HG03045 (cell line): ENCODE results near the gene CFAP77.

ENCODE experiments used
- ATAC-seq: cut with Tn5 transposase; IDR thresholded peaks from one replicate; pipeline ENCODE4 v1.9.1; 2021; ENCODE audit warnings: mild to moderate bottlenecking, moderate library complexity; ENCODE audit not compliant: unreplicated experiment

The CFAP77 gene

GRCh38 chr9:132513416-132513815 is 103.4 kb downstream of the CFAP77 start:
- no peak for ATAC-seq

GRCh38 chr9:132514011-132514744 is 104.2 kb downstream of the CFAP77 start:
- ATAC-seq, result no peak

- ATAC-seq, result no peak
Observed at GRCh38 chr9:132514821-132515220, 104.8 kb downstream of the CFAP77 start.

GRCh38 chr9:132516301-132516700 is 106.3 kb downstream of the CFAP77 start:
- no peak for ATAC-seq

GRCh38 chr9:132516911-132517310 is 106.9 kb downstream of the CFAP77 start:
- no peak for ATAC-seq

GRCh38 chr9:132517815-132518550 is 108.0 kb downstream of the CFAP77 start:
- no peak for ATAC-seq

GRCh38 chr9:132518626-132519025 is 108.6 kb downstream of the CFAP77 start:
- no peak for ATAC-seq

- no peak for ATAC-seq
Observed at GRCh38 chr9:132519033-132519432, 109.0 kb downstream of the CFAP77 start.

- ATAC-seq, result no peak
Observed at GRCh38 chr9:132520612-132521011, 110.6 kb downstream of the CFAP77 start.

- no peak for ATAC-seq
Observed at GRCh38 chr9:132525308-132526023, 115.5 kb downstream of the CFAP77 start.

GRCh38 chr9:132531195-132531594 is 121.2 kb downstream of the CFAP77 start:
- no peak for ATAC-seq

GRCh38 chr9:132531710-132532570 is 121.9 kb downstream of the CFAP77 start:
- ATAC-seq, result no peak

- ATAC-seq, result no peak
Observed at GRCh38 chr9:132534832-132535231, 124.8 kb downstream of the CFAP77 start.

GRCh38 chr9:132536124-132536523 is 126.1 kb downstream of the CFAP77 start:
- ATAC-seq, result no peak

GRCh38 chr9:132537352-132537751 is 127.3 kb downstream of the CFAP77 start:
- ATAC-seq, result no peak

GRCh38 chr9:132538071-132538470 is 128.1 kb downstream of the CFAP77 start:
- no peak for ATAC-seq

GRCh38 chr9:132539096-132539495 is 129.1 kb downstream of the CFAP77 start:
- ATAC-seq, result no peak

GRCh38 chr9:132541051-132541450 is 131.0 kb downstream of the CFAP77 start:
- ATAC-seq, result no peak

GRCh38 chr9:132541870-132542830 is 132.1 kb downstream of the CFAP77 start:
- no peak for ATAC-seq

GRCh38 chr9:132543251-132543650 is 133.2 kb downstream of the CFAP77 start:
- no peak for ATAC-seq
